H1 (cell line): ENCODE results near the gene ALDH1L2. TPM values are rescaled to one million over a fixed set of nuclear protein-coding genes. Genes with fewer than 3 reads are reported as not detected.
A peak's percentile ranks its signal among the peaks of the same experiment; 100 is the strongest.

Experiments used
- CTCF ChIA-PET: fragments of 300-600 bp; sonication (Branson Sonifier 250); formaldehyde crosslinking; loops from one replicate; lab custom pipeline; 2021; ENCODE audit not compliant: partially characterized antibody; lab: Charles Lee
- POLR2A ChIA-PET: fragments of 300-600 bp; sonication (Branson Sonifier 250); formaldehyde crosslinking; loops from one replicate; lab custom pipeline; 2021; ENCODE audit warnings: inconsistent platforms; ENCODE audit not compliant: partially characterized antibody; lab: Charles Lee
- DNase-seq, 2 experiments: peaks; one replicate each; pipeline versions ENCODE4 v3.0.0 to v3.0.0-alpha.2; 2010 to 2022; ENCODE audit warnings: low spot score in 2 of 2, low read depth in 1 of 2, mixed read lengths in 1 of 2
- FAIRE-seq: peaks from 2 replicates; lab custom pipeline; 2011; peaks lifted over from hg19 to GRCh38; lab: Jason Lieb, UNC
- H2AFZ ChIP-seq: 2 replicates; pipeline ENCODE4 v1.8.1; 2012; ENCODE audit warnings: low read length, inconsistent platforms
- H2AK5ac ChIP-seq: 2 replicates; pipeline ENCODE4 v1.6.1; 2013; ENCODE audit warnings: low read depth, low read length
- H2BK120ac ChIP-seq: replicated peaks from 2 replicates; pipeline ENCODE3; 2013; ENCODE audit warnings: low read depth, low read length, inconsistent platforms
- H2BK12ac ChIP-seq: 2 replicates; pipeline ENCODE4 v1.6.1; 2013; ENCODE audit warnings: low read depth, low read length
- H2BK15ac ChIP-seq: 2 replicates; pipeline ENCODE4 v1.6.1; 2013; ENCODE audit warnings: low read length
- H2BK20ac ChIP-seq: 2 replicates; pipeline ENCODE4 v1.6.1; 2013; ENCODE audit warnings: low read length
- H2BK5ac ChIP-seq: 2 replicates; pipeline ENCODE4 v1.6.1; 2013; ENCODE audit warnings: low read depth, low read length
- H3K14ac ChIP-seq: 2 replicates; pipeline ENCODE4 v1.6.1; 2013; ENCODE audit warnings: inconsistent platforms; ENCODE audit not compliant: insufficient read length
- H3K18ac ChIP-seq: 2 replicates; pipeline ENCODE4 v1.6.1; 2013; ENCODE audit warnings: low read length; ENCODE audit errors: extremely low read depth
- H3K23ac ChIP-seq: 2 replicates; pipeline ENCODE4 v1.6.1; 2013; ENCODE audit warnings: inconsistent platforms; ENCODE audit not compliant: insufficient read length
- H3K23me2 ChIP-seq: 2 replicates; pipeline ENCODE4 v1.6.1; 2013; ENCODE audit warnings: low read depth, low read length
- H3K27ac ChIP-seq: 2 replicates; pipeline ENCODE4 v1.6.1; 2011; ENCODE audit warnings: low read depth, low read length, inconsistent platforms
- H3K27me3 ChIP-seq, 4 experiments: replicated peaks in 1 of 4; 1 replicate in 1 of 4; 2 replicates in 3 of 4; pipeline versions ENCODE4 v1.6.1 to v1.8.1; 2011 to 2013; ENCODE audit warnings: low read length in 3 of 4, mild to moderate bottlenecking in 3 of 4, inconsistent platforms in 2 of 4, mixed read lengths in 2 of 4, moderate library complexity in 1 of 4; ENCODE audit not compliant: control insufficient read depth in 3 of 4, insufficient read depth in 3 of 4; ENCODE audit errors: extremely low read depth in 1 of 4
- H3K36me3 ChIP-seq, 4 experiments: 2 replicates each; pipeline versions ENCODE4 v1.6.1 to v1.8.1; 2011 to 2013; ENCODE audit warnings: mild to moderate bottlenecking in 4 of 4, low read length in 3 of 4, moderate library complexity in 2 of 4, control low read depth in 1 of 4, inconsistent platforms in 1 of 4; ENCODE audit not compliant: insufficient read depth in 4 of 4, control insufficient read depth in 2 of 4
- H3K4ac ChIP-seq: replicated peaks from 2 replicates; pipeline ENCODE3; 2013; ENCODE audit warnings: low read length, low read depth, mixed read lengths, inconsistent platforms; ENCODE audit not compliant: insufficient read length
- H3K4me1 ChIP-seq, 4 experiments: replicated peaks in 1 of 4; 1 replicate in 1 of 4; 2 replicates in 3 of 4; pipeline versions ENCODE4 v1.6.1 to v1.8.1; 2011 to 2013; ENCODE audit warnings: low read length in 3 of 4, inconsistent platforms in 2 of 4, mixed read lengths in 1 of 4; ENCODE audit not compliant: insufficient read depth in 4 of 4, control insufficient read depth in 3 of 4
- H3K4me2 ChIP-seq, 2 experiments: 2 replicates each; pipeline versions ENCODE4 v1.6.1 to v1.8.1; 2011 to 2013; ENCODE audit warnings: low read depth in 2 of 2, low read length in 2 of 2, control low read depth in 1 of 2, inconsistent platforms in 1 of 2, mild to moderate bottlenecking in 1 of 2; ENCODE audit not compliant: insufficient read depth in 1 of 2
- H3K4me3 ChIP-seq, 4 experiments: fragments of 200-600, 300-600 bp in 1 of 4; sonication (generic), shearing (Covaris generic), sonication (Bioruptor Twin) in 1 of 4; 2 replicates each; pipeline versions ENCODE4 v1.5.1 to v1.8.1; 2011 to 2016; ENCODE audit warnings: low read length in 4 of 4, low read depth in 3 of 4, control low read depth in 2 of 4, inconsistent platforms in 2 of 4, mild to moderate bottlenecking in 2 of 4, mixed read lengths in 1 of 4, moderate library complexity in 1 of 4; ENCODE audit not compliant: insufficient read depth in 2 of 4; ENCODE audit errors: extremely low read depth in 1 of 4
- H3K56ac ChIP-seq: replicated peaks from 2 replicates; pipeline ENCODE3; 2013; ENCODE audit warnings: low read depth, mild to moderate bottlenecking, mixed read lengths, low read length, inconsistent platforms; ENCODE audit not compliant: insufficient read length
- H3K79me1 ChIP-seq: 2 replicates; pipeline ENCODE4 v1.6.1; 2013; ENCODE audit warnings: low read depth, low read length, control low read depth
- H3K79me2 ChIP-seq, 2 experiments: 2 replicates each; pipeline versions ENCODE4 v1.6.1 to v1.8.1; 2012 to 2013; ENCODE audit warnings: low read length in 2 of 2, mild to moderate bottlenecking in 2 of 2, inconsistent platforms in 1 of 2; ENCODE audit not compliant: insufficient read depth in 2 of 2, control insufficient read depth in 1 of 2
- H3K9ac ChIP-seq, 4 experiments: replicated peaks in 1 of 4; 1 replicate in 1 of 4; 2 replicates in 3 of 4; pipeline versions ENCODE4 v1.6.1 to v1.8.1; 2011 to 2013; ENCODE audit warnings: low read depth in 3 of 4, low read length in 3 of 4, control low read depth in 2 of 4, mild to moderate bottlenecking in 2 of 4, moderate library complexity in 2 of 4, inconsistent platforms in 1 of 4; ENCODE audit errors: extremely low read depth in 1 of 4
- H3K9me3 ChIP-seq, 2 experiments: 2 replicates each; pipeline versions ENCODE4 v1.6.1 to v1.8.1; 2012 to 2013; ENCODE audit warnings: mild to moderate bottlenecking in 2 of 2, moderate library complexity in 2 of 2, control low read depth in 1 of 2, inconsistent platforms in 1 of 2, low read depth in 1 of 2, low read length in 1 of 2, mixed read lengths in 1 of 2; ENCODE audit not compliant: insufficient read depth in 2 of 2
- H4K20me1 ChIP-seq, 2 experiments: replicated peaks in 1 of 2; 2 replicates each; pipeline versions ENCODE3 to v1.8.1; 2011 to 2013; ENCODE audit warnings: inconsistent platforms in 2 of 2, low read length in 2 of 2, mild to moderate bottlenecking in 1 of 2; ENCODE audit not compliant: insufficient read depth in 2 of 2, control insufficient read depth in 1 of 2
- H4K5ac ChIP-seq: 2 replicates; pipeline ENCODE4 v1.6.1; 2013; ENCODE audit warnings: low read length, low read depth, mixed read lengths, inconsistent platforms; ENCODE audit not compliant: insufficient read length
- H4K8ac ChIP-seq: 2 replicates; pipeline ENCODE4 v1.8.0; 2013; ENCODE audit warnings: mild to moderate bottlenecking, moderate library complexity, low read length, inconsistent platforms; ENCODE audit not compliant: insufficient read depth; ENCODE audit errors: extremely low read depth
- H4K91ac ChIP-seq: replicated peaks from 2 replicates; pipeline ENCODE3; 2013; ENCODE audit warnings: low read length, mixed read lengths, inconsistent platforms; ENCODE audit not compliant: insufficient read length
- GTF2F1 ChIP-seq: IDR thresholded peaks from 2 replicates; pipeline ENCODE4 v1.6.1; 2012; ENCODE audit warnings: low read depth, low read length, improper control_type of control experiment, borderline replicate concordance
- JUN ChIP-seq: IDR thresholded peaks from 2 replicates; pipeline ENCODE4 v1.6.1; 2011; ENCODE audit warnings: low read depth, mild to moderate bottlenecking, improper control_type of control experiment, low read length
- KDM4A ChIP-seq: IDR thresholded peaks from one replicate; pipeline ENCODE4 v1.7.1; 2012; ENCODE audit warnings: low read depth, mild to moderate bottlenecking, moderate library complexity, low read length, inconsistent platforms; ENCODE audit not compliant: severe bottlenecking
- KDM5A ChIP-seq: fragments of 200-600 bp; IDR thresholded peaks from 2 replicates; pipeline ENCODE4 v1.7.1; 2012; ENCODE audit warnings: mild to moderate bottlenecking, low read length, inconsistent platforms, mixed read lengths
- NRF1 ChIP-seq: IDR thresholded peaks from 2 replicates; pipeline ENCODE4 v1.6.1; 2011; ENCODE audit warnings: mild to moderate bottlenecking, low read depth, low read length, improper control_type of control experiment
- POLR2A ChIP-seq, 2 experiments: IDR thresholded peaks; 1 replicate in 1 of 2; 2 replicates in 1 of 2; pipeline ENCODE4 v1.6.1; 2011; ENCODE audit warnings: low read depth in 2 of 2, low read length in 2 of 2, mild to moderate bottlenecking in 2 of 2; ENCODE audit errors: control extremely low read depth in 1 of 2
- RXRA ChIP-seq: IDR thresholded peaks from 2 replicates; pipeline ENCODE4 v1.6.1; 2011; ENCODE audit warnings: low read depth, mild to moderate bottlenecking, low read length, moderate library complexity; ENCODE audit not compliant: insufficient read depth
- SIX5 ChIP-seq: IDR thresholded peaks from 2 replicates; pipeline ENCODE4 v1.6.1; 2011; ENCODE audit warnings: mild to moderate bottlenecking, low read depth, low read length
- SUZ12 ChIP-seq: fragments of 200-600 bp; sonication (generic); IDR thresholded peaks from 2 replicates; pipeline ENCODE4 v1.6.1; 2012; ENCODE audit warnings: mild to moderate bottlenecking, inconsistent platforms, low read length, moderate library complexity, mixed read lengths
- TAF1 ChIP-seq: IDR thresholded peaks from 2 replicates; pipeline ENCODE4 v1.6.1; 2011; ENCODE audit warnings: mild to moderate bottlenecking, low read depth, low read length
- TCF12 ChIP-seq: IDR thresholded peaks from 2 replicates; pipeline ENCODE4 v1.6.1; 2011; ENCODE audit warnings: low read depth, mild to moderate bottlenecking, low read length
- WGBS, 2 experiments: shearing (Covaris generic) in 1 of 2; methylation state at CpG; one replicate each; pipeline versions ENCODE4 v1.1.6 to v1.1.7; 2013 to 2015; ENCODE audit warnings: low lambda C conversion rate in 2 of 2, mixed read lengths in 2 of 2, inconsistent platforms in 1 of 2, low coverage in 1 of 2, missing lambda C conversion rate in 1 of 2; ENCODE audit not compliant: insufficient replicate concordance in 2 of 2, insufficient coverage in 1 of 2, insufficient read length in 1 of 2; ENCODE audit errors: extremely low coverage in 1 of 2, missing lambda C conversion rate in 1 of 2; 5-methylcytosine and 5-hydroxymethylcytosine counted together
- polyA plus RNA-seq, 7 experiments: library from polyadenylated mRNA; depleted of rRNA in 3 of 7; stranded (reverse) in 5 of 7; unstranded in 2 of 7; fragments of >200 nt in 5 of 7; fragments of 200-250 nt in 2 of 7; gene quantifications; 1 replicate in 5 of 7; 2 replicates in 1 of 7; 4 replicates in 1 of 7; pipeline versions ENCODE4 v1.2.1 to v1.2.3, GENCODE V29; 2011 to 2013; ENCODE audit warnings: missing spikeins in 2 of 7, mixed read lengths in 2 of 7
- total RNA-seq: library from RNA; stranded (reverse); fragmentation: NEBNext Ultra II Directional; extraction: Animal tissue kit (Norgen Biotek cat#: 25700); gene quantifications from 2 replicates; pipeline ENCODE4 v1.2.1, GENCODE V29; 2021
- TF ChIP-seq, protein P1 (sequence below), 3 experiments: IDR thresholded peaks; 1 replicate in 2 of 3; 2 replicates in 1 of 3; pipeline versions ENCODE4 v1.5.1 to v1.6.1; 2011; ENCODE audit warnings: low read length in 3 of 3, mild to moderate bottlenecking in 3 of 3, inconsistent platforms in 2 of 3, low read depth in 1 of 3, moderate library complexity in 1 of 3; ENCODE audit not compliant: insufficient read depth in 1 of 3; ENCODE audit errors: control extremely low read depth in 1 of 3

ALDH1L2 gene
- total and polyA plus RNA-seq, 2 of the 8 experiments (the other 6 are each of a cell fraction or from before 2014, with no cell fraction given), result 3.7 to 7.2 TPM

DNA sequence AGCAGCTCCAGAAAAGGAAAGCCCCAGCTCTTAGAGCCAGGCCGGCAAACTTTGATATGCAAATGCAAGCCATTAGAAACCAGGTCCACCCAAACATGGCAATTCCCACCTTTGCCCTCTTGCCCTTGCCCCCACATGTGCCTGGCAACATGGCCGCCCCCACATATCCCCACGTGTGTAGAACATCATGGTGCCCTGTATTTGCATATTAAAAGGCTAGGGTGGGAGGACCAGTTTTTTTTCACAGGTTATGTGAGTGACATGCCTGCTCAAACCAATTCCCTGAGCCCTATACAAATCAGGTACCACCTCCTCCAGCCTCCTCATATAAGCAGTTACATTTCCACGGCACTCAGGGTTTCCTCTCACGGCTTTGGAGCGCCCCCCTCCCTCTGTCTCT is 6.1 kb upstream of the ALDH1L2 start:
- Histone ChIP-seq H4K91ac (no peak overlapping the region), H2AK5ac (no peak overlapping the region), H3K23me2 (0 out of 2 replicates have a peak, but pooled peaks cover 3% of the 10 kb centered on the region), H2BK120ac (no peak overlapping the region), H4K20me1 (no peaks in the 10 kb centered on the region), H3K36me3 (no peaks in the 10 kb centered on the region), H2AFZ (no peak overlapping the region), H3K9ac (no peak overlapping the region), H3K9me3 (peaks cover 5 to 6% of the 10 kb centered on the region in 2 experiments; a peak in 2 of 4 replicates), H3K27ac (no peak overlapping the region), H3K79me1 (no peaks in the 10 kb centered on the region), H3K4me3 (peak overlapping the region in 1 of 4 experiments; percentile 32; a peak in 1 of 8 replicates), H3K56ac (no peak overlapping the region), H2BK5ac (peak overlapping the region; percentile 54; the same call in 1 of the 2 replicates), H3K14ac (no peak overlapping the region), H2BK20ac (no peak overlapping the region), H4K5ac (no peak overlapping the region), H2BK12ac (0 out of 2 replicates have a peak overlapping the region, but pooled peaks have one; percentile 62), H4K8ac (no peak overlapping the region), H3K4me2 (0 out of 4 replicates have a peak overlapping the region, but pooled peaks of 1 of the 2 experiments have one; percentile 25), H3K79me2 (no peaks in the 10 kb centered on the region), H3K18ac (no peak overlapping the region), H3K4ac (no peak overlapping the region), H3K27me3 (no peaks in the 10 kb centered on the region), H3K23ac (no peak overlapping the region), H2BK15ac (no peak overlapping the region), H3K4me1 (peaks cover 14 to 29% (median 20%) of the 10 kb centered on the region in 4 experiments; a peak in 6 of 7 replicates)
- DNase-seq (no peak), FAIRE-seq (no peak)
- CTCF ChIA-PET, result no interaction called here
- POLR2A ChIA-PET, result interaction anchor here (0.6 to 1.1 kb wide), 2 partner anchors 18 to 86 kb away, joined by 3 read pairs; partner anchors contain the start of gene WASHC4
- 45% methylated on average over 6 of the region's 6 CpGs; no CpG with 5 or more reads in 1 of the 2 experiments for WGBS, 2 experiments
- 0 out of 2 replicates have a peak, but pooled peaks have one; percentile 33 for TF ChIP-seq TAF1
- TF ChIP-seq POLR2A (IDR thresholded peaks at IDR 0.05; ENCODE audit: control extremely low read depth in 1 of 2, low read depth in 2 of 2, low read length in 2 of 2), result 0 out of 3 replicates have a peak, but pooled peaks of 1 of the 2 experiments have one; percentile 19
- TF ChIP-seq SUZ12, result no peak
- TF ChIP-seq RXRA, result no peak
- no peak for TF ChIP-seq KDM5A
- TF ChIP-seq KDM4A, result no peak
- TF ChIP-seq TCF12, result no peak
- TF ChIP-seq, protein P1, sequence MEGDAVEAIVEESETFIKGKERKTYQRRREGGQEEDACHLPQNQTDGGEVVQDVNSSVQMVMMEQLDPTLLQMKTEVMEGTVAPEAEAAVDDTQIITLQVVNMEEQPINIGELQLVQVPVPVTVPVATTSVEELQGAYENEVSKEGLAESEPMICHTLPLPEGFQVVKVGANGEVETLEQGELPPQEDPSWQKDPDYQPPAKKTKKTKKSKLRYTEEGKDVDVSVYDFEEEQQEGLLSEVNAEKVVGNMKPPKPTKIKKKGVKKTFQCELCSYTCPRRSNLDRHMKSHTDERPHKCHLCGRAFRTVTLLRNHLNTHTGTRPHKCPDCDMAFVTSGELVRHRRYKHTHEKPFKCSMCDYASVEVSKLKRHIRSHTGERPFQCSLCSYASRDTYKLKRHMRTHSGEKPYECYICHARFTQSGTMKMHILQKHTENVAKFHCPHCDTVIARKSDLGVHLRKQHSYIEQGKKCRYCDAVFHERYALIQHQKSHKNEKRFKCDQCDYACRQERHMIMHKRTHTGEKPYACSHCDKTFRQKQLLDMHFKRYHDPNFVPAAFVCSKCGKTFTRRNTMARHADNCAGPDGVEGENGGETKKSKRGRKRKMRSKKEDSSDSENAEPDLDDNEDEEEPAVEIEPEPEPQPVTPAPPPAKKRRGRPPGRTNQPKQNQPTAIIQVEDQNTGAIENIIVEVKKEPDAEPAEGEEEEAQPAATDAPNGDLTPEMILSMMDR (IDR thresholded peaks at IDR 0.05; ENCODE audit: control extremely low read depth in 1 of 3, insufficient read depth in 1 of 3, low read depth in 1 of 3, low read length in 3 of 3), result no peak
- no peak for TF ChIP-seq NRF1
- no peak for TF ChIP-seq SIX5
- TF ChIP-seq JUN, result no peak
- no peak for TF ChIP-seq GTF2F1
